MM.1S (cell line): ENCODE results near the gene KAT6B.
"Not testable (repeated sequence)": the region's sequence is repeated elsewhere in the genome, so short reads cannot be mapped to it uniquely, and the experiment has no call there.

Experiments used
- DNase-seq: peaks from one replicate; pipeline ENCODE4 v3.0.0-alpha.2; 2015
- H2AFZ ChIP-seq: fragments of 300-600 bp; sonication (generic); 2 replicates; pipeline ENCODE4 v1.6.0; 2016; ENCODE audit warnings: antibody characterized with exemption, low read length
- H3F3A ChIP-seq: fragments of 300-600 bp; sonication (generic); 2 replicates; pipeline ENCODE4 v1.6.1; 2016; ENCODE audit warnings: mild to moderate bottlenecking, antibody characterized with exemption, low read length, moderate library complexity, mixed read lengths; ENCODE audit not compliant: insufficient read depth
- H3K27ac ChIP-seq: fragments of 300-600 bp; sonication (generic); 2 replicates; pipeline ENCODE4 v1.5.1; 2016; ENCODE audit warnings: mild to moderate bottlenecking, low read length
- H3K27me3 ChIP-seq: fragments of 300-600 bp; sonication (generic); replicated peaks from 2 replicates; pipeline ENCODE4 v1.6.0; 2016; ENCODE audit warnings: low read length; ENCODE audit not compliant: insufficient read depth
- H3K36me3 ChIP-seq: fragments of 300-600 bp; sonication (generic); replicated peaks from 2 replicates; pipeline ENCODE4 v1.6.1; 2016; ENCODE audit warnings: mild to moderate bottlenecking, low read length, mixed read lengths; ENCODE audit not compliant: insufficient read depth
- H3K4me1 ChIP-seq: fragments of 300-600 bp; sonication (generic); 2 replicates; pipeline ENCODE4 v1.6.1; 2016; ENCODE audit warnings: low read length, mixed read lengths
- H3K4me2 ChIP-seq: fragments of 300-600 bp; sonication (generic); 2 replicates; pipeline ENCODE4 v1.6.0; 2016; ENCODE audit warnings: low read depth, low read length
- H3K4me3 ChIP-seq: fragments of 300-600 bp; sonication (generic); 2 replicates; pipeline ENCODE4 v1.5.1; 2016; ENCODE audit warnings: low read length, mixed read lengths
- H3K79me2 ChIP-seq: fragments of 300-600 bp; sonication (generic); 2 replicates; pipeline ENCODE4 v1.6.1; 2016; ENCODE audit warnings: mixed run types, low read length, mixed read lengths
- H3K9ac ChIP-seq: fragments of 300-600 bp; sonication (generic); 2 replicates; pipeline ENCODE4 v1.6.1; 2016; ENCODE audit warnings: low read length, mixed read lengths
- H3K9me2 ChIP-seq: fragments of 300-600 bp; sonication (generic); replicated peaks from 2 replicates; pipeline ENCODE4 v1.6.1; 2016; ENCODE audit warnings: mild to moderate bottlenecking, low read length, mixed read lengths; ENCODE audit not compliant: insufficient read depth
- H3K9me3 ChIP-seq: fragments of 300-600 bp; sonication (generic); replicated peaks from 2 replicates; pipeline ENCODE4 v1.6.1; 2016; ENCODE audit warnings: mild to moderate bottlenecking, low read length, mixed read lengths; ENCODE audit not compliant: insufficient read depth
- H4K20me1 ChIP-seq: fragments of 300-600 bp; sonication (generic); 2 replicates; pipeline ENCODE4 v1.6.1; 2016; ENCODE audit warnings: mild to moderate bottlenecking, low read length, moderate library complexity, mixed read lengths; ENCODE audit not compliant: insufficient read depth
- CTCF ChIP-seq: fragments of 300-600 bp; sonication (generic); IDR thresholded peaks from 2 replicates; pipeline ENCODE4 v1.5.1; 2016; ENCODE audit warnings: antibody characterized with exemption, low read length, mixed read lengths
- EZH2 ChIP-seq: fragments of 300-600 bp; sonication (generic); optimal IDR thresholded peaks from 2 replicates; pipeline ENCODE3; 2017; ENCODE audit warnings: low read depth, mild to moderate bottlenecking, antibody characterized with exemption, low read length, mixed read lengths
- EZH2phosphoT487 ChIP-seq: fragments of 300-600 bp; sonication (generic); IDR thresholded peaks from 2 replicates; pipeline ENCODE4 v1.6.1; 2018; ENCODE audit warnings: antibody characterized with exemption, low read length

Gene KAT6B

GRCh38 chr10:74890460-74890859 is 64.1 kb downstream of the KAT6B start:
- Histone ChIP-seq H2AFZ (no peak overlapping the region), H3K4me1 (no peaks in the 10 kb centered on the region), H3K9me3 (no peaks in the 10 kb centered on the region), H3K9ac (no peak overlapping the region), H3K4me2 (no peak overlapping the region), H3K4me3 (no peak overlapping the region), H3K27ac (no peak overlapping the region), H3K27me3 (no peaks in the 10 kb centered on the region), H3K9me2 (no peaks in the 10 kb centered on the region), H3F3A (no peaks in the 10 kb centered on the region), H4K20me1 (no peaks in the 10 kb centered on the region), H3K79me2 (peaks cover 42% of the 10 kb centered on the region), H3K36me3 (no peaks in the 10 kb centered on the region)
- no peak for DNase-seq
- TF ChIP-seq CTCF, result no peak
- no peak for TF ChIP-seq EZH2
- no peak for TF ChIP-seq EZH2phosphoT487

- no peak overlapping the region for H2AFZ ChIP-seq
- H3K79me2 ChIP-seq, result peaks cover 44% of the 10 kb centered on the region
- no peaks in the 10 kb centered on the region for H3K36me3 ChIP-seq
- no peaks in the 10 kb centered on the region for H3K27me3 ChIP-seq
- no peak for DNase-seq
- H3K4me3 ChIP-seq, result no peak overlapping the region
- no peaks in the 10 kb centered on the region for H3K9me3 ChIP-seq
- H3F3A ChIP-seq, result no peaks in the 10 kb centered on the region
- H3K27ac ChIP-seq, result no peak overlapping the region
- no peaks in the 10 kb centered on the region for H4K20me1 ChIP-seq
- TF ChIP-seq CTCF (no peak), EZH2 (no peak), EZH2phosphoT487 (no peak)
- H3K9ac ChIP-seq, result no peak overlapping the region
- 0 out of 2 replicates have a peak, but pooled peaks cover 3% of the 10 kb centered on the region for H3K4me1 ChIP-seq
- H3K9me2 ChIP-seq, result no peaks in the 10 kb centered on the region
- no peak overlapping the region for H3K4me2 ChIP-seq
These were observed 64.7 kb downstream of the KAT6B start for GRCh38 chr10:74891053-74891452.

- Histone ChIP-seq H3F3A (peaks cover 3% of the 10 kb centered on the region; the same call in 1 of the 2 replicates), H3K79me2 (peaks cover 47% of the 10 kb centered on the region), H3K4me3 (no peak overlapping the region), H3K27ac (no peak overlapping the region), H3K4me1 (peaks cover 11% of the 10 kb centered on the region), H3K27me3 (no peaks in the 10 kb centered on the region), H3K4me2 (no peak overlapping the region), H3K36me3 (no peaks in the 10 kb centered on the region), H4K20me1 (no peaks in the 10 kb centered on the region), H3K9me2 (no peaks in the 10 kb centered on the region), H2AFZ (no peak overlapping the region), H3K9ac (no peak overlapping the region), H3K9me3 (no peaks in the 10 kb centered on the region)
- TF ChIP-seq EZH2phosphoT487 (no peak), CTCF (no peak), EZH2 (no peak)
- no peak for DNase-seq
These were observed 66.4 kb downstream of the KAT6B start for GRCh38 chr10:74892839-74893238.

GRCh38 chr10:74893329-74893728 is 66.9 kb downstream of the KAT6B start:
- H3K27ac ChIP-seq, H3K9ac ChIP-seq, H4K20me1 ChIP-seq, H3K9me3 ChIP-seq, H3K27me3 ChIP-seq, H3K4me3 ChIP-seq, H3F3A ChIP-seq, H3K9me2 ChIP-seq, H3K36me3 ChIP-seq, H2AFZ ChIP-seq, H3K4me2 ChIP-seq, DNase-seq: not testable (repeated sequence)
- H3K79me2 ChIP-seq, result peaks cover 47% of the 10 kb centered on the region
- peaks cover 16% of the 10 kb centered on the region for H3K4me1 ChIP-seq
